ENCODE results near the gene NDUFV1.
"Not testable (repeated sequence)": the region's sequence is repeated elsewhere in the genome, so short reads cannot be mapped to it uniquely, and the experiment has no call there.

NDUFV1 gene

GRCh38 chr11:67585911-67586310 is 20.8 kb upstream of the NDUFV1 start:
- no peak for FAIRE-seq
- no peak for DNase-seq (ENCODE audit: low spot score)

DNA sequence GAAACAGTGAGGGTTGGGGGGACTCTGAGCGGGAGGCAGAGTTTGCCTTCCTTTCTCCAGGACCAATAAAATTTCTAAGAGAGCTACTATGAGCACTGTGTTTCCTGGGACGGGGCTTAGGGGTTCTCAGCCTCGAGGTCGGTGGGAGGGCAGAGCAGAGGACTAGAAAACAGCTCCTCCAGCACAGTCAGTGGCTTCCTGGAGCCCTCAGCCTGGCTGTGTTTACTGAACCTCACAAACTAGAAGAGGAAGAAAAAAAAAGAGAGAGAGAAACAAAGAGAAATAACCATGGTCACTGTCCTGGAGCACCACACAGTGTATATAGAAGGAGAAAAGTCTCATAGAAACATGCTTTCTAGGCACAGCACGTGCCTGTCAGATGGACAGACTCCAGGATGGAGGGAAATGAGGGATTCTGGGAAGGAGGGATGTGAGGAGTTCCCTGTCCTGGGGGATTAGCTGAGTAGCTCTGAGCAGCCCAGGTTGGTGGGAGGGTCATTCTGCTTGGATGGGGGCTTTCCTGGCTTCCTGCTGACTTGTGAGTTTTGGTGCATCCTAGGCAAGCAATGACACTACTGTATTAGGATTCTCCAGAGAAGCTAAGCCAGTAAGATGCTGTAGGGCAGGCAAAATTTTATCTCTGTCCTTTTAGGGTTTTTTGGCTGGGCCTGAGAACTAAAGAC is 20.0 kb upstream of the NDUFV1 start:
- DNase-seq (ENCODE audit: low spot score) (no peak), FAIRE-seq (no peak)

DNA sequence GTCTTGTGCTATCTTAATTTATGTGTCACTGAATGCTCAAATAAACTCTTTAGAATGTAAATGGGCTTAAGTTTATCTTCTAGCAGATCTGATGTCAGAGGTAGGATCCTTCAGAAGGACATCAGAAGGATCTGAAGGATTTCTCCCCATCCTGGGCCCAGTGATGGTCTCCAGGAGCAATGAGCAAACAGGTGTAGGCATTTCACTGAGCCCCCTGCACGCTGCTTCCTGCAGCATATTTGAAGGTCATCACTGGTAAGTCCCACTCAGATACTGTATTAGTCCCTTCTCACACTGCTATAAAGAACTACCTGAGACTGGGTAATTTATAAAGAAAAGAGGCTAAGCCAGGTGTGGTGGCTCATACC is 18.6 kb upstream of the NDUFV1 start:
- no peak for DNase-seq (ENCODE audit: low spot score)
- FAIRE-seq = no peak

DNA sequence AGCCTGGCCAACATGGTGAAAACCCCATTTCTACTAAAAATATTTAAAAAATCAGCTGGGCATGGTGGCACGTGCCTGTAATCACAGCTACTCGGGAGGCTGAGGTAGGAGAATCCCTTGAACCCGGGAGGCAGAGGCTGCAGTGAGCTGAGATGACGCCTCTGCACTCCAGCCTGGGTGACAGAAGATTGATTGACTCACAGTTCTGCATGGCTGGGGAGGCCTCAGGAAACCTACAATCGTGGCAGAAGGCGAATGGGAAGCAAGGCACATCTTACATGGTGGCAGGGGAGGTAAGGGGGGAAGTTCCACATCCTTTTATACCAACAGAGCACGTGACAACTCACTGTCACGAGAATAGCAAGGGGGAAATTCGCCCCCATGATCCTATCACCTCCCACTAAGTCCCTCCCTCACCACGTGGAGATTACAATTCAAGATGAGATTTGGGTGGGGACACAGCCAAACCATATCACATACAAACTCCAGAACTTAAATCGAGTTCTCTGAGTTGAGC is 17.8 kb upstream of the NDUFV1 start:
- not testable (repeated sequence) for FAIRE-seq; DNase-seq (ENCODE audit: low spot score)

- DNase-seq (ENCODE audit: low spot score) = no peak
- no peak for FAIRE-seq
Measured at GRCh38 chr11:67592880-67593564, 13.7 kb upstream of the NDUFV1 start.

DNA sequence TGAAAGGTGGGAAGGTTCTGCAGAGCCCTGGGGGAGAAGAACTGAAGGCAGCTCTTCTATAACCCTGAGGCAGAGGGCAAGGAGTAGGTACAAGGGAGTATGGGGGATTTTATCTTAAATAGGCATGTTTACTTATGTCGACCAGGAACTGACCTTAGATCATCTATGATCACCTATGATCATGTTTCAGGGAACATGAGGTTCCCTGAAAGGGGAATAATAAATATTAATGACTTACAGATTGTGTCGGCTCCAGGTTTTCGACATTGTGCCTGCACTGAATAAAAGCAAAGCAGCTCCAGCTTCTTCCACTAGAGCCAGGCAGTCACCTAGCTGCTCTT is 13.2 kb upstream of the NDUFV1 start:
- DNase-seq (ENCODE audit: low spot score) (no peak), FAIRE-seq (no peak)

DNA sequence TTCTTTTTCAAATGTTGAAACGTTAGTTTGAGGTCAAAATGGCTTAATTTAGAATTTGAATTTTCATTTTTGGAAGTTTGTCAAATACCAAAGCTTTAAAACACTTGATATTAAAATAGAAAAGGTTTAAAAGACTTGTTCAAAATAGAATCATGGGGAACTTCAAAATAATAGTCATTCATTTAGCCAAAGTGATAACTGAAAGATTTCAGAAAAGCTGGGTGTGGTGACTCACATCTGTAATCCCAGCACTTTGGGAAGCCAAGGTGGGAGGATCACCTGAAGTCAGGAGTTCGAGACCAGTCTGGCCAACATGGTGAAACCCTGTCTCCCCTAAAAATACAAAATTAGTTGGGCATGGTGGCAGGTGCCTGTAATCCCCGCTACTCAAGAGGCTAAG is 12.3 kb upstream of the NDUFV1 start:
- FAIRE-seq (no peak), DNase-seq (ENCODE audit: low spot score) (no peak)

DNA sequence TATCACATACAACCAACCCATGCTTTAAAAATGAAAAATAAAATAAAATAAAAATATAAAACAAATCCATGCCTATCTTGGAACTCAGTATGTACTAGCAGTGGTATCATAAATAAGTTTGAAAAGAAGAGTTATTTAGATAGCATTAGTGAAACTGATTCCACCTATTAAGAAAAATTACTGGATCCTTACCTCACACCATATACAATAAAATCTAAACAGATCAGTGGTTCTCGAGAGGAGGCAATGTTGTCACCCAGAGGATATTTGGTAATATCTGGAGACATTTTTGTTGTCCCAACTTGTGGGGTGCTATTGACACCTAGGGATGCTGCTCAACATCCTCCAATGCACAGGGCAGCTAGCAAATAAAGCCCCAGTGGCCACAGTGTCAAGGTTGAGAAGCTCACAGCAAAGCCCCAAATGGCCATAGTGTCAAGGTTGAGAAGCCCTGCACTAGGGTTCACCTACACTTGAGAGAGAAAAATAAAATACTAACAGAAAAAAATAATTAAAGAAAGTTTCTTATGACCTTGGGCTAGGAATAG is 9.9 kb upstream of the NDUFV1 start:
- DNase-seq (ENCODE audit: low spot score) = no peak
- no peak for FAIRE-seq

DNA sequence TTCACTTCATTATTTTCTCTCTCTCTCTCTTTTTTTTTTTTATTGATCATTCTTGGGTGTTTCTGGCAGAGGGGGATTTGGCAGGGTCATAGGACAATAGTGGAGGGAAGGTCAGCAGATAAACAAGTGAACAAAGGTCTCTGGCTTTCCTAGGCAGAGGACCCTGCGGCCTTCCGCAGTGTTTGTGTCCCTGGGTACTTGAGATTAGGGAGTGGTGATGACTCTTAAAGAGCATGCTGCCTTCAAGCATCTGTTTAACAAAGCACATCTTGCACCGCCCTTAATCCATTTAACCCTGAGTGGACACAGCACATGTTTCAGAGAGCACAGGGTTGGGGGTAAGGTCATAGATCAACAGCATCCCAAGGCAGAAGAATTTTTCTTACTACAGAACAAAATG is 9.3 kb upstream of the NDUFV1 start:
- DNase-seq (ENCODE audit: low spot score); FAIRE-seq: not testable (repeated sequence)

DNA sequence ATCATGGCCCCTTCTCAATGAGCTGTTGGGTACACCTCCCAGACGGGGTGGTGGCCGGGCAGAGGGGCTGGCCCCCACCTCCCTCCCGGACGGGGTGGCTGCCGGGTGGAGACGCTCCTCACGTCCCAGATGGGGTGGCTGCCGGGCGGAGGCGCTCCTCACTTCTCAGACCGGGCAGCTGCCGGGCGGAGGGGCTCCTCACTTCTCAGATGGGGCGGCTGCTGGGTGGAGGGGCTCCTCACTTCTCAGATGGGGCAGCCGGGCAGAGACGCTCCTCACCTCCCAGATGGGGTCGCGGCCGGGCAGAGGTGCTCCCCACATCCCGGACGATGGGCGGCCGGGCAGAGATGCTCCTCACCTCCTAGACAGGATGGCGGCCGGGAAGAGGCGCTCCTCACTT is 8.8 kb upstream of the NDUFV1 start:
- DNase-seq (ENCODE audit: low spot score); FAIRE-seq: not testable (repeated sequence)

GRCh38 chr11:67599149-67599548 is 7.6 kb upstream of the NDUFV1 start:
- FAIRE-seq = no peak
- no peak for DNase-seq (ENCODE audit: low spot score)

DNA sequence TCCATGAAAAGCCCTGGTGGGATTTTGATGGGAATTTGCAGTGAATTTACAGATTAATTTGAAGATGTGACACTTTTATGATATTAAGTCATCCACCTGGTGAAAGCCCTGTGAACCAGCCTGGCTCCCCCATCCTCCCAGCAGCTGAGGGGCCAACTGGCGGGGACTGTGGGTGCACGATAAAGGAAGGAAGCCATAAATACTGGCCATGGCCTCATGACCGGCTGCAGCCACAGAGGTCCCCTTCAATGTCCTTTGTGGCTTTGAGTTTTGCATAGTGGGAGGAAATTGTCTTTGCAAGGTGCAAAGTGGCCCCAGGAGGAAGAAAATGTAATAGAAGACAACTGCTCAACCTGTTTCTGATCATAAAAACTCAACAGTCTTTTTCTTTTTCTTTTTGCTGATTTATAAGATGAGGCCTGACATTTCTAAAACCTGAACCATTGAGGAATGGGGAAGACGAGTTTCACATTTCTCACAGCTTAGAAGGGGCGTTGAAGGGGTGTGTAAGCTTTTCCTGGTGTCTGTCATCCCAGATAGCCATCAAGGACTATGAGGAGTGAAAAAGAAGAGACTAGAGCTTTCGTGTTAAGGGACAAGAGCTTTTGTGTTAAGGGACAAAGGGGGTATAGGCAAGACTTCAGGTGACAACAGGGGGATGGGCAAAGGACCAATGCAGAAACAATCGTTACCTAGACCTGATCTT is 6.3 kb upstream of the NDUFV1 start:
- DNase-seq (ENCODE audit: low spot score) = no peak
- no peak for FAIRE-seq

DNA sequence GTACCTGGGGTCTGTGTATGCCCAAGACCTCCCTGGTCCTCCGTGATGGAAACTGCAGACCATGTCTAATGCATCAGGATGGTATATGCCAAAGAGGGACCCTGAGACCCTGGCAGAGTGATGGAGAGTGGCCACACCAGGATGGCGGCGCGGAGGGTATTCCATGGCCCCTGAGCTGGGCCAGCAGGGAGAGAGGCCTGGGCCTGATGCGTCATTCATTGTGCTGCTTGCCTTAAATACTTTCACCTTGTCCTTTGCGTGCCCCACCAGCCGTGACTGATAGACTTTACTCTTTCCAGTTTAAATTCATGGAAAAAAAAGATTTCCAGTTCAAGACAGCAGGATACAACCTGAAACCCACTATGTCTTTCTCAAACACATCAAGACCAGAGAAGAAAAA is 5.6 kb upstream of the NDUFV1 start:
- FAIRE-seq (no peak), DNase-seq (ENCODE audit: low spot score) (no peak)

DNA sequence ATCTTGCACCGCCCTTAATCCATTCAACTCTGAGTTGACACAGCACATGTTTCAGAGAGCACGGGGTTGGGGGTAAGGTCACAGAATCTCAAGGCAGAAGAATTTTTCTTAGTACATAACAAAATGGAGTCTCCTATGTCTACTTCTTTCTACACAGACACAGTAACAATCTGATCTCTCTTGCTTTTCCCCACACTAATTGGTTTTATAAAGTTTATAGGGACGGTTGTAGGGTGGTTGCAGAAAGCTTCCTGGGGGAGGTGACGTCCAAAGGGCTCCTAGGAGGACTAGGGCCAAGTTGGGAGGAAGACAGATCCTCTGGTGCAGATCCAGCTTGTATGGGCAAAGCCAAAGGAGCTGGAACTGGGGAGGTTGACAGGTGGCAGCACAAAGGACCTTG is 2.6 kb upstream of the NDUFV1 start:
- not testable (repeated sequence) for DNase-seq (ENCODE audit: low spot score); FAIRE-seq

DNA sequence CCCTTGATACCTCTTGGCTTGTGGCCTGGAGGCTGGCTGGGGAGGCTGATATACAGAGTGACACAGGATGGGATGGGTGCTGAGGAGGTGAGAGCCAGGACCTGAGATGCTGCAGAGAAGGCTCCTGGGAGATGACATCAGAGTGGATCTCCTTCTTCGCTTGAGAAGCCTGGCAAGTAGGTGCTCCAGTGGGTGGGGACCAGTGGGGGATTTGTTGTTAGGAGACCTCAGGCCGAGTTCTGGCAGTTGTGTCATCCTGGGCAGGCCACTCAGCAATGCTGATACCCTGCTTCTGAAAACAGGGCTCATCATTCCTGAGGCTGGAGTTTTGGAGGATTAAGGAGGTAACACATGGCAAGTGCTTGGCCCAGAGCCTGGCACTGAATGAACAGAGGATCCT is 1.9 kb upstream of the NDUFV1 start:
- FAIRE-seq (no peak), DNase-seq (ENCODE audit: low spot score) (no peak)

GRCh38 chr11:67605231-67606011 is 1.3 kb upstream of the NDUFV1 start:
- DNase-seq (ENCODE audit: low spot score) (no peak), FAIRE-seq (no peak)

- no peak for FAIRE-seq
- DNase-seq (ENCODE audit: low spot score) = no peak
Measured at GRCh38 chr11:67606093-67606491, 644 bp upstream of the NDUFV1 start.

GRCh38 chr11:67607507-67607906 is 771 bp downstream of the NDUFV1 start:
- no peak for DNase-seq (ENCODE audit: low spot score)
- no peak for FAIRE-seq

GRCh38 chr11:67608486-67608885 is 1.8 kb downstream of the NDUFV1 start:
- FAIRE-seq = no peak
- DNase-seq (ENCODE audit: low spot score) = no peak

DNA sequence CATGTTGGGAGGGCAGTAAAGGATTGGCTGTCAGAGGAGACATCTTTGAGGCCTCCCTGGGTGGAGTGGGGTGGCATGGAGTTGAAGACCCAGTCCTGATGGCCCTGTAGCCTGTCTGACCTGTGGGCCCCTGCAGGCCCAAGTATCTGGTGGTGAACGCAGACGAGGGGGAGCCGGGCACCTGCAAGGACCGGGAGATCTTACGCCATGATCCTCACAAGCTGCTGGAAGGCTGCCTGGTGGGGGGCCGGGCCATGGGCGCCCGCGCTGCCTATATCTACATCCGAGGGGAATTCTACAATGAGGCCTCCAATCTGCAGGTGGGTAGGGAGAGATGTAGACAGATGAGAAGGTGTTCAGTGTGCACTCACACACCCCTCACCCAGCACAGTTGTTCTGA is 2.6 kb downstream of the NDUFV1 start:
- DNase-seq (ENCODE audit: low spot score) = no peak
- FAIRE-seq = no peak

- DNase-seq (ENCODE audit: low spot score) (no peak), FAIRE-seq (no peak)
Measured at GRCh38 chr11:67610302-67610868, 3.6 kb downstream of the NDUFV1 start.

Measured in urothelium cell line (cell line).